ENCODE data around the gene CHADL. TPM values are rescaled to one million over a fixed set of nuclear protein-coding genes. Genes with fewer than 3 reads are reported as not detected.

The CHADL gene
- total RNA-seq, 1 experiment from 2014 or later: 0.74 TPM

GRCh38 chr22:41243361-41243760 is 2.6 kb upstream of the CHADL start:
- Histone ChIP-seq H3K27me3 (ENCODE audit: insufficient read depth, low read depth) (no peaks in the 10 kb centered on the region), H4K20me1 (ENCODE audit: insufficient read depth) (peaks cover 7% of the 10 kb centered on the region; the same call in 1 of the 2 replicates), H3K4me2 (no peak overlapping the region), H3K4me3 (no peak overlapping the region), H3K9me3 (ENCODE audit: insufficient read depth, low read depth) (no peaks in the 10 kb centered on the region), H3K9me2 (ENCODE audit: insufficient read depth) (no peaks in the 10 kb centered on the region), H2AFZ (no peak overlapping the region), H3K4me1 (replicated peaks; ENCODE audit: insufficient read depth) (no peaks in the 10 kb centered on the region), H3F3A (ENCODE audit: insufficient read depth, low read depth) (peaks cover 62% of the 10 kb centered on the region), H3K36me3 (ENCODE audit: low read depth) (peaks cover 9% of the 10 kb centered on the region; the same call in 1 of the 2 replicates), H3K27ac (no peak overlapping the region), H3K79me2 (ENCODE audit: low read depth) (no peaks in the 10 kb centered on the region)
- ChIA-PET POLR2A (ENCODE audit: unreplicated experiment) (interaction anchor here (0.6 kb wide), 1 partner anchor 378 kb away, joined by 6 read pairs; the partner anchor contains the start of gene XRCC6), CTCF (no interaction called here)
- no peak for TF ChIP-seq EZH2 (IDR thresholded peaks at IDR 0.05; ENCODE audit: low read depth)
- TF ChIP-seq CTCF (conservative IDR thresholded peaks at IDR 0.05): no peak
- no TSS peak for BruUV-seq (replicated peaks)
- intact Hi-C loops (cut with micrococcal nuclease; ENCODE audit: unreplicated experiment): no loop called here
- no peak for DNase-seq

GRCh38 chr22:41242396-41243117 is 1.8 kb upstream of the CHADL start:
- Histone ChIP-seq H4K20me1 (ENCODE audit: insufficient read depth) (peaks cover 5% of the 10 kb centered on the region; the same call in 1 of the 2 replicates), H3K27me3 (ENCODE audit: insufficient read depth, low read depth) (no peaks in the 10 kb centered on the region), H3K4me2 (no peak overlapping the region), H3F3A (ENCODE audit: insufficient read depth, low read depth) (peaks cover 60% of the 10 kb centered on the region), H3K27ac (no peak overlapping the region), H3K9me2 (ENCODE audit: insufficient read depth) (no peaks in the 10 kb centered on the region), H3K4me3 (no peak overlapping the region), H2AFZ (no peak overlapping the region), H3K4me1 (replicated peaks; ENCODE audit: insufficient read depth) (no peaks in the 10 kb centered on the region), H3K9me3 (ENCODE audit: insufficient read depth, low read depth) (no peaks in the 10 kb centered on the region), H3K36me3 (ENCODE audit: low read depth) (peaks cover 5% of the 10 kb centered on the region; the same call in 1 of the 2 replicates), H3K79me2 (ENCODE audit: low read depth) (no peaks in the 10 kb centered on the region)
- ChIA-PET CTCF (no interaction called here), POLR2A (ENCODE audit: unreplicated experiment) (interaction anchor here (0.6 kb wide), 3 partner anchors 35 to 379 kb away, joined by 3 to 6 read pairs (median 4); partner anchors contain the start of gene XRCC6)
- no peak for TF ChIP-seq EZH2 (IDR thresholded peaks at IDR 0.05; ENCODE audit: low read depth)
- DNase-seq: no peak
- BruUV-seq (replicated peaks): no TSS peak
- intact Hi-C loops (cut with micrococcal nuclease; ENCODE audit: unreplicated experiment): no loop called here

GRCh38 chr22:41241133-41241676 is 474 bp upstream of the CHADL start:
- Histone ChIP-seq H3K27ac (no peak overlapping the region), H3K36me3 (ENCODE audit: low read depth) (no peaks in the 10 kb centered on the region), H3F3A (ENCODE audit: insufficient read depth, low read depth) (peaks cover 51% of the 10 kb centered on the region), H3K4me1 (replicated peaks; ENCODE audit: insufficient read depth) (no peaks in the 10 kb centered on the region), H4K20me1 (ENCODE audit: insufficient read depth) (peaks cover 5% of the 10 kb centered on the region; the same call in 1 of the 2 replicates), H3K4me2 (no peak overlapping the region), H3K4me3 (no peak overlapping the region), H3K27me3 (ENCODE audit: insufficient read depth, low read depth) (no peaks in the 10 kb centered on the region), H3K9me2 (ENCODE audit: insufficient read depth) (no peaks in the 10 kb centered on the region), H3K9me3 (ENCODE audit: insufficient read depth, low read depth) (no peaks in the 10 kb centered on the region), H3K79me2 (ENCODE audit: low read depth) (no peaks in the 10 kb centered on the region), H2AFZ (no peak overlapping the region)
- CTCF ChIA-PET: no interaction called here
- intact Hi-C loops (cut with micrococcal nuclease; ENCODE audit: unreplicated experiment): no loop called here
- POLR2A ChIA-PET (ENCODE audit: unreplicated experiment): no interaction called here
- no peak for DNase-seq
- BruUV-seq (replicated peaks): no TSS peak
- TF ChIP-seq EZH2 (IDR thresholded peaks at IDR 0.05; ENCODE audit: low read depth) (no peak), CTCF (conservative IDR thresholded peaks at IDR 0.05) (no peak)

Data from PC-9 (cell line).